ENCODE results near the gene IL22RA2. TPM values are rescaled to one million over a fixed set of nuclear protein-coding genes. Genes with fewer than 3 reads are reported as not detected.

The IL22RA2 gene
- total RNA-seq, 2 experiments from 2014 or later = not detected

Other genes starting within 250 kb of the IL22RA2 start
- gene IL20RA, start 128.7 kb downstream of the IL22RA2 start, total RNA-seq = not detected
- 10 to 100 TPM; 18.7 to 21.1 TPM for gene IFNGR1, start 45.7 kb upstream of the IL22RA2 start, total RNA-seq